Measurements from ENCODE around the gene MPHOSPH10. TPM values are rescaled to one million over a fixed set of nuclear protein-coding genes. Genes with fewer than 3 reads are reported as not detected.

MPHOSPH10 gene
- total and polyA plus RNA-seq, 2 of the 4 experiments (the other 2 are of a cell fraction), result 5.4 to 11.2 TPM

GRCh38 chr2:71156573-71156972 lies 26.1 kb downstream of the MPHOSPH10 start:
- no peak overlapping the region for H2BK120ac ChIP-seq (ENCODE audit: low read depth, low read length)
- peaks cover 8% of the 10 kb centered on the region; the same call in 1 of the 2 replicates for H3K27me3 ChIP-seq (ENCODE audit: control insufficient read depth, insufficient read depth, low read length)
- dilution Hi-C loops (cut with HindIII; ENCODE audit: low sequenced_read_pairs, unreplicated experiment), result no loop called here
- H3K14ac ChIP-seq (replicated peaks; ENCODE audit: low read depth, low read length), result no peak overlapping the region
- DNase-seq (peak; percentile 23), ATAC-seq (ENCODE audit: low read depth) (peak; percentile 64)
- intact Hi-C loops (cut with micrococcal nuclease), result no loop called here
- in situ Hi-C loops (cut with MboI; ENCODE audit: low sequenced_read_pairs), result loop anchor here (10.0 kb wide), 1 partner anchor 348 kb away; no protein-coding TSS in a partner anchor
- H3K4me1 ChIP-seq (ENCODE audit: control insufficient read depth, insufficient read depth, low read length), result peaks cover 2% of the 10 kb centered on the region; the same call in 1 of the 2 replicates
- H2BK5ac ChIP-seq (ENCODE audit: low read depth, low read length, poor library complexity, severe bottlenecking), result no peak overlapping the region
- H4K20me1 ChIP-seq (ENCODE audit: insufficient read depth, low read length), result no peaks in the 10 kb centered on the region
- CTCF ChIA-PET, result interaction anchor here (0.8 to 1.0 kb wide), 2 partner anchors 23 to 34 kb away, joined by 3 read pairs; no protein-coding TSS in a partner anchor
- no peak overlapping the region for H3K9ac ChIP-seq (ENCODE audit: low read depth, low read length)
- no peak overlapping the region for H2AK9ac ChIP-seq (replicated peaks; ENCODE audit: low read depth, low read length, poor library complexity)
- H4K8ac ChIP-seq (ENCODE audit: low read depth in 2 of 2, low read length in 2 of 2), result no peak overlapping the region
- H3K9me3 ChIP-seq (ENCODE audit: control insufficient read depth, insufficient read depth, low read length), result no peaks in the 10 kb centered on the region
- H3K23ac ChIP-seq (ENCODE audit: low read depth, low read length), result no peak overlapping the region
- H3K27ac ChIP-seq (ENCODE audit: insufficient read depth, low read length), result no peak overlapping the region
- no peak overlapping the region for H4K91ac ChIP-seq (ENCODE audit: insufficient read depth, low read depth, low read length)
- POLR2A ChIA-PET (ENCODE audit: unreplicated experiment), result no interaction called here
- WGBS, 2 experiments (ENCODE audit: extremely low coverage in 2 of 2, insufficient read length in 1 of 2), result 20% methylated on average over 3 of the region's 6 CpGs; no CpG with 5 or more reads in 1 of the 2 experiments
- no peak overlapping the region for H3K4ac ChIP-seq (ENCODE audit: low read depth, low read length)
- no peak overlapping the region for H2BK20ac ChIP-seq (ENCODE audit: low read depth, low read length)
- H2AK5ac ChIP-seq (ENCODE audit: low read depth, low read length), result no peak overlapping the region
- H2AFZ ChIP-seq (replicated peaks; ENCODE audit: low read length, poor library complexity), result peak overlapping the region; percentile 71
- no peaks in the 10 kb centered on the region for H3K79me1 ChIP-seq (ENCODE audit: low read depth in 1 of 2, low read length in 2 of 2)
- no peak overlapping the region for H3K4me3 ChIP-seq (ENCODE audit: insufficient read depth, low read depth, low read length)
- H3K4me2 ChIP-seq (ENCODE audit: low read depth, low read length), result peak overlapping the region; percentile 81
- no peak for TF ChIP-seq USF2 (IDR thresholded peaks at IDR 0.05; ENCODE audit: low read depth, low read length)
- no peak for TF ChIP-seq NFE2L2 (IDR thresholded peaks at IDR 0.05; ENCODE audit: low read depth, low read length)
- no peak for TF ChIP-seq MAFK (IDR thresholded peaks at IDR 0.05; ENCODE audit: low read depth, low read length)
- no peak overlapping the region for H2BK15ac ChIP-seq (ENCODE audit: low read depth, low read length)
- H3K56ac ChIP-seq (ENCODE audit: extremely low read depth, insufficient read depth, low read length), result no peak overlapping the region
- H3K9me1 ChIP-seq (ENCODE audit: insufficient read depth, low read length), result no peaks in the 10 kb centered on the region
- BruUV-seq (replicated peaks), result no TSS peak
- no peak overlapping the region for H4K5ac ChIP-seq (ENCODE audit: low read depth, low read length)
- no peaks in the 10 kb centered on the region for H3K36me3 ChIP-seq (ENCODE audit: control insufficient read depth, insufficient read depth, low read length)
- H3K18ac ChIP-seq (ENCODE audit: low read depth, low read length), result no peak overlapping the region
